ENCODE measurements around the gene MSANTD7. TPM values are rescaled to one million over a fixed set of nuclear protein-coding genes. Genes with fewer than 3 reads are reported as not detected.

Gene MSANTD7
- total and polyA plus RNA-seq, 10 of the 15 experiments (the other 5 are each of a cell fraction or from before 2014, with no cell fraction given), result 3.5 to 22.8 (median 18.5) TPM

GRCh38 chr10:14820010-14820774 is 17.9 kb upstream of the MSANTD7 start:
- intact Hi-C loops (cut with micrococcal nuclease; ENCODE audit: unreplicated experiment) (loop anchor here (5.0 kb wide), 2 partner anchors 173 to 258 kb away; no protein-coding TSS in a partner anchor), in situ Hi-C loops (cut with MboI) (loop anchor here (5.0 to 10.0 kb wide), 2 partner anchors 318 to 625 kb away; no protein-coding TSS in a partner anchor)
- Histone ChIP-seq H3K27ac (ENCODE audit: control insufficient read depth, insufficient read depth) (no peak overlapping the region), H3K9me3 (replicated peaks; ENCODE audit: control insufficient read depth, insufficient read depth, low read length) (no peaks in the 10 kb centered on the region), H3K36me3 (ENCODE audit: control insufficient read depth in 2 of 2, insufficient read depth in 2 of 2, low read length in 1 of 2) (no peaks in the 10 kb centered on the region), H3K4me2 (ENCODE audit: control insufficient read depth, insufficient read depth) (no peak overlapping the region), H3K27me3 (replicated peaks in 1 of 2; ENCODE audit: control insufficient read depth in 2 of 2, insufficient read depth in 2 of 2, low read length in 1 of 2) (no peaks in the 10 kb centered on the region), H3K79me2 (ENCODE audit: control insufficient read depth, insufficient read depth, low read length) (no peaks in the 10 kb centered on the region), H3K9ac (ENCODE audit: control insufficient read depth, insufficient read depth, low read length) (no peak overlapping the region), H4K20me1 (ENCODE audit: control insufficient read depth, insufficient read depth) (no peaks in the 10 kb centered on the region), H3K4me3 (no peak overlapping the region), H3K4me1 (ENCODE audit: control insufficient read depth, insufficient read depth, low read length) (no peaks in the 10 kb centered on the region), H2AFZ (ENCODE audit: control insufficient read depth, low read depth, low read length) (no peak overlapping the region)
- 65% methylated on average over 10 of the region's 10 CpGs for WGBS (ENCODE audit: insufficient coverage, insufficient replicate concordance, low lambda C conversion rate, missing lambda C conversion rate)
- POLR2A ChIA-PET, result interaction anchor here (1.0 kb wide), 1 partner anchor 290 kb away, joined by 3 read pairs; no protein-coding TSS in a partner anchor
- SMC1A ChIA-PET (ENCODE audit: uncharacterized antibody, unreplicated experiment), result interaction anchor here (1.1 to 2.6 kb wide), 8 partner anchors 10 to 320 kb away, joined by 3 to 22 read pairs (median 4); no protein-coding TSS in a partner anchor
- CTCF ChIA-PET, result interaction anchor here (1.1 to 7.7 kb wide), 5 partner anchors 11 to 318 kb away, joined by 3 to 134 read pairs (median 3); no protein-coding TSS in a partner anchor
- RAD21 ChIA-PET (ENCODE audit: unreplicated experiment), result interaction anchor here (1.2 to 2.9 kb wide), 2 partner anchors 283 to 1033 kb away, joined by 4 to 9 read pairs; no protein-coding TSS in a partner anchor
- FAIRE-seq, result no peak
- no peak for ATAC-seq
- BruUV-seq (replicated peaks), result no TSS peak
- DNase-seq (ENCODE audit: low read depth, low spot score), result no peak
- TF ChIP-seq USF2 (IDR thresholded peaks at IDR 0.05; ENCODE audit: borderline replicate concordance, low read depth, low read length) (no peak), NFXL1 (IDR thresholded peaks at IDR 0.05; ENCODE audit: borderline replicate concordance) (no peak), REST (IDR thresholded peaks at IDR 0.05; ENCODE audit: low read depth, low read length) (no peak), SP1 (IDR thresholded peaks at IDR 0.05; ENCODE audit: low read depth, low read length) (no peak), FOXK2 (IDR thresholded peaks at IDR 0.05) (no peak), MTA2 (IDR thresholded peaks at IDR 0.05; ENCODE audit: low read depth) (no peak), ZBTB40 (IDR thresholded peaks at IDR 0.05; ENCODE audit: borderline replicate concordance) (no peak), ATF7 (IDR thresholded peaks at IDR 0.05; ENCODE audit: low read depth) (no peak), HDAC2 (IDR thresholded peaks at IDR 0.05) (no peak), PBX3 (IDR thresholded peaks at IDR 0.05; ENCODE audit: insufficient replicate concordance, low read depth, low read length) (no peak), NBN (IDR thresholded peaks at IDR 0.05) (no peak), BHLHE40 (IDR thresholded peaks at IDR 0.05; ENCODE audit: borderline replicate concordance in 1 of 2, low read depth in 2 of 2, low read length in 1 of 2) (no peak), RCOR1 (conservative IDR thresholded peaks at IDR 0.05; ENCODE audit: low read depth, low read length) (no peak)

Data from GM12878 (cell line).